Measurements from ENCODE around the gene SECTM1. TPM values are rescaled to one million over a fixed set of nuclear protein-coding genes. Genes with fewer than 3 reads are reported as not detected.

The SECTM1 gene
- total and polyA plus RNA-seq, 9 of the 15 experiments (the other 6 are each of a cell fraction or from before 2014, with no cell fraction given) = 0.11 to 0.46 (median 0.18) TPM; not detected in 6

DNA sequence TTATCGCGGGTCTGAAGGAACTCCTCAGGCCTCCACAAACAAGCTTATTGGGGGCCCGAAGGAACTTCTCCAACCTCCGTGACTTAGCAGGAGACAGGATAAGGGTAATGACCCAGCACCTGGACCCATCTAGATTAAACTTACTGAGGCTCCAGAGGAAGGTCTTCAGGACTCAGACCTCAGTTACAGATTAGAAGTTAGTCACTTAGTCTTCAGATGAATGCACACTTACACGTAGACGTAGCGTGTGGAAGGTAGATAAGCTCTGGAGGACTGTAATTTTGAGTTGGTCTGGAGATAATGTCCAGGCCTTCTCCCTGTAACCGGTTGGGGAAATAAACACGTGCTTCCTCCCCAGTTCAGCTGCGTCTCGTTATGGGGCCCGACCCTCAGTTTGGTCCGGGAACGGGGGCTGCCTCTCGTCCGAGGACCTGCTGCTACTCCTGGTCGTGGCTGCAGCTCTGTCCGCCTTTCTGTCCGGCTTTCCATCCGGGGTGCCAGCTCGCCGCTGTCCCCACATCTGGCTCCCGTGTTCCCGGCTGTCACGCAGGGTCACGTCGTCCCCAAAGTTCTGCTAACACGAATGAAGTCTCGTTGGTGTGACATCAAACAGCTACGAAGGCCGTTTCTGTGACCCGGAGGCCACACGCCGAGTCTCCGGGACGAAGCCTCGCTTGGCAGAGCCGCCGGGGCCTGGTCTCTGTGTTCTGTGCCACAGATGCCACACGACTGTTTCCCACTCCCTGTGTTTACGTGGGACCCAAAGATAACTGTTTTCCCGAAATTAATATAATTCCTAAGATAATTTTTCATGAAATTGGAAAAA, 11.8 kb upstream of the SECTM1 start (continued):
- TF ChIP-seq, protein P1, sequence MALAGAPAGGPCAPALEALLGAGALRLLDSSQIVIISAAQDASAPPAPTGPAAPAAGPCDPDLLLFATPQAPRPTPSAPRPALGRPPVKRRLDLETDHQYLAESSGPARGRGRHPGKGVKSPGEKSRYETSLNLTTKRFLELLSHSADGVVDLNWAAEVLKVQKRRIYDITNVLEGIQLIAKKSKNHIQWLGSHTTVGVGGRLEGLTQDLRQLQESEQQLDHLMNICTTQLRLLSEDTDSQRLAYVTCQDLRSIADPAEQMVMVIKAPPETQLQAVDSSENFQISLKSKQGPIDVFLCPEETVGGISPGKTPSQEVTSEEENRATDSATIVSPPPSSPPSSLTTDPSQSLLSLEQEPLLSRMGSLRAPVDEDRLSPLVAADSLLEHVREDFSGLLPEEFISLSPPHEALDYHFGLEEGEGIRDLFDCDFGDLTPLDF (CRISPR knock-in tag; IDR thresholded peaks at IDR 0.05) = no peak
- TF ChIP-seq ZFPM2 (CRISPR knock-in tag; IDR thresholded peaks at IDR 0.05) (no peak), SMARCA4 (IDR thresholded peaks at IDR 0.05) (peak; percentile 97), ZKSCAN3 (CRISPR knock-in tag; IDR thresholded peaks at IDR 0.05) (no peak), ZNF436 (CRISPR knock-in tag; IDR thresholded peaks at IDR 0.05) (no peak), STAT5B (CRISPR knock-in tag; IDR thresholded peaks at IDR 0.05) (no peak), ILF3 (IDR thresholded peaks at IDR 0.05; ENCODE audit: borderline replicate concordance) (no peak), ZFP30 (CRISPR knock-in tag; IDR thresholded peaks at IDR 0.05; ENCODE audit: borderline replicate concordance) (no peak), ZNF79 (CRISPR knock-in tag; IDR thresholded peaks at IDR 0.05; ENCODE audit: low read depth) (no peak), RB1 (IDR thresholded peaks at IDR 0.05; ENCODE audit: low read depth) (no peak; the same call in 1 of the 2 replicates), EZH2 (IDR thresholded peaks at IDR 0.05; ENCODE audit: borderline replicate concordance, low read depth, low read length) (no peak), HMGN3 (IDR thresholded peaks at IDR 0.05; ENCODE audit: borderline replicate concordance, extremely low read depth, insufficient read length, low read depth, low read length) (peak; percentile 81)
- TF ChIP-seq, protein P2, sequence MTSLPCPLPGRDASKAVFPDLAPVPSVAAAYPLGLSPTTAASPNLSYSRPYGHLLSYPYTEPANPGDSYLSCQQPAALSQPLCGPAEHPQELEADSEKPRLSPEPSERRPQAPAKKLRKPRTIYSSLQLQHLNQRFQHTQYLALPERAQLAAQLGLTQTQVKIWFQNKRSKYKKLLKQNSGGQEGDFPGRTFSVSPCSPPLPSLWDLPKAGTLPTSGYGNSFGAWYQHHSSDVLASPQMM (CRISPR knock-in tag; IDR thresholded peaks at IDR 0.05) = no peak
- TF ChIP-seq, protein P3, sequence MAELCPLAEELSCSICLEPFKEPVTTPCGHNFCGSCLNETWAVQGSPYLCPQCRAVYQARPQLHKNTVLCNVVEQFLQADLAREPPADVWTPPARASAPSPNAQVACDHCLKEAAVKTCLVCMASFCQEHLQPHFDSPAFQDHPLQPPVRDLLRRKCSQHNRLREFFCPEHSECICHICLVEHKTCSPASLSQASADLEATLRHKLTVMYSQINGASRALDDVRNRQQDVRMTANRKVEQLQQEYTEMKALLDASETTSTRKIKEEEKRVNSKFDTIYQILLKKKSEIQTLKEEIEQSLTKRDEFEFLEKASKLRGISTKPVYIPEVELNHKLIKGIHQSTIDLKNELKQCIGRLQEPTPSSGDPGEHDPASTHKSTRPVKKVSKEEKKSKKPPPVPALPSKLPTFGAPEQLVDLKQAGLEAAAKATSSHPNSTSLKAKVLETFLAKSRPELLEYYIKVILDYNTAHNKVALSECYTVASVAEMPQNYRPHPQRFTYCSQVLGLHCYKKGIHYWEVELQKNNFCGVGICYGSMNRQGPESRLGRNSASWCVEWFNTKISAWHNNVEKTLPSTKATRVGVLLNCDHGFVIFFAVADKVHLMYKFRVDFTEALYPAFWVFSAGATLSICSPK (IDR thresholded peaks at IDR 0.05; ENCODE audit: borderline replicate concordance) = no peak
- TF ChIP-seq, protein P4, sequence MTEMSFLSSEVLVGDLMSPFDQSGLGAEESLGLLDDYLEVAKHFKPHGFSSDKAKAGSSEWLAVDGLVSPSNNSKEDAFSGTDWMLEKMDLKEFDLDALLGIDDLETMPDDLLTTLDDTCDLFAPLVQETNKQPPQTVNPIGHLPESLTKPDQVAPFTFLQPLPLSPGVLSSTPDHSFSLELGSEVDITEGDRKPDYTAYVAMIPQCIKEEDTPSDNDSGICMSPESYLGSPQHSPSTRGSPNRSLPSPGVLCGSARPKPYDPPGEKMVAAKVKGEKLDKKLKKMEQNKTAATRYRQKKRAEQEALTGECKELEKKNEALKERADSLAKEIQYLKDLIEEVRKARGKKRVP (CRISPR knock-in tag; IDR thresholded peaks at IDR 0.05) = no peak; the same call in 1 of the 2 replicates
- TF ChIP-seq, protein P5, sequence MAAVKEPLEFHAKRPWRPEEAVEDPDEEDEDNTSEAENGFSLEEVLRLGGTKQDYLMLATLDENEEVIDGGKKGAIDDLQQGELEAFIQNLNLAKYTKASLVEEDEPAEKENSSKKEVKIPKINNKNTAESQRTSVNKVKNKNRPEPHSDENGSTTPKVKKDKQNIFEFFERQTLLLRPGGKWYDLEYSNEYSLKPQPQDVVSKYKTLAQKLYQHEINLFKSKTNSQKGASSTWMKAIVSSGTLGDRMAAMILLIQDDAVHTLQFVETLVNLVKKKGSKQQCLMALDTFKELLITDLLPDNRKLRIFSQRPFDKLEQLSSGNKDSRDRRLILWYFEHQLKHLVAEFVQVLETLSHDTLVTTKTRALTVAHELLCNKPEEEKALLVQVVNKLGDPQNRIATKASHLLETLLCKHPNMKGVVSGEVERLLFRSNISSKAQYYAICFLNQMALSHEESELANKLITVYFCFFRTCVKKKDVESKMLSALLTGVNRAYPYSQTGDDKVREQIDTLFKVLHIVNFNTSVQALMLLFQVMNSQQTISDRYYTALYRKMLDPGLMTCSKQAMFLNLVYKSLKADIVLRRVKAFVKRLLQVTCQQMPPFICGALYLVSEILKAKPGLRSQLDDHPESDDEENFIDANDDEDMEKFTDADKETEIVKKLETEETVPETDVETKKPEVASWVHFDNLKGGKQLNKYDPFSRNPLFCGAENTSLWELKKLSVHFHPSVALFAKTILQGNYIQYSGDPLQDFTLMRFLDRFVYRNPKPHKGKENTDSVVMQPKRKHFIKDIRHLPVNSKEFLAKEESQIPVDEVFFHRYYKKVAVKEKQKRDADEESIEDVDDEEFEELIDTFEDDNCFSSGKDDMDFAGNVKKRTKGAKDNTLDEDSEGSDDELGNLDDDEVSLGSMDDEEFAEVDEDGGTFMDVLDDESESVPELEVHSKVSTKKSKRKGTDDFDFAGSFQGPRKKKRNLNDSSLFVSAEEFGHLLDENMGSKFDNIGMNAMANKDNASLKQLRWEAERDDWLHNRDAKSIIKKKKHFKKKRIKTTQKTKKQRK (IDR thresholded peaks at IDR 0.05; ENCODE audit: borderline replicate concordance, low read depth, low read length) = no peak
- TF ChIP-seq, protein P6, sequence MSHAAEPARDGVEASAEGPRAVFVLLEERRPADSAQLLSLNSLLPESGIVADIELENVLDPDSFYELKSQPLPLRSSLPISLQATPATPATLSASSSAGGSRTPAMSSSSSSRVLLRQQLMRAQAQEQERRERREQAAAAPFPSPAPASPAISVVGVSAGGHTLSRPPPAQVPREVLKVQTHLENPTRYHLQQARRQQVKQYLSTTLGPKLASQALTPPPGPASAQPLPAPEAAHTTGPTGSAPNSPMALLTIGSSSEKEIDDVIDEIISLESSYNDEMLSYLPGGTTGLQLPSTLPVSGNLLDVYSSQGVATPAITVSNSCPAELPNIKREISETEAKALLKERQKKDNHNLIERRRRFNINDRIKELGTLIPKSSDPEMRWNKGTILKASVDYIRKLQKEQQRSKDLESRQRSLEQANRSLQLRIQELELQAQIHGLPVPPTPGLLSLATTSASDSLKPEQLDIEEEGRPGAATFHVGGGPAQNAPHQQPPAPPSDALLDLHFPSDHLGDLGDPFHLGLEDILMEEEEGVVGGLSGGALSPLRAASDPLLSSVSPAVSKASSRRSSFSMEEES (CRISPR knock-in tag; IDR thresholded peaks at IDR 0.05) = peak; percentile 30
